HEK293 (cell line): Measurements from ENCODE around the gene HBEGF.

Experiments used
- CTCF ChIA-PET: fragments of 350-600 bp; formaldehyde crosslinking; extraction: SDS; loops from one replicate; lab custom pipeline; 2021; ENCODE audit warnings: antibody characterized with exemption; lab: Yijun Ruan, JAX
- POLR2A ChIA-PET: fragments of 300-600 bp; formaldehyde crosslinking; extraction: SDS; loops from one replicate; lab custom pipeline; 2020; ENCODE audit warnings: antibody characterized with exemption, inconsistent platforms; lab: Yijun Ruan, JAX
- H3K27ac ChIP-seq: fragments of 200-500 bp; sonication (Bioruptor generic); 2 replicates; pipeline ENCODE4 v1.5.1; 2014; ENCODE audit warnings: low read depth, low read length, control low read depth, inconsistent platforms; ENCODE audit errors: extremely low read depth
- H3K36me3 ChIP-seq, 2 experiments: fragments of 200-500 bp in 1 of 2; sonication (Bioruptor generic) in 1 of 2; 1 replicate in 1 of 2; 2 replicates in 1 of 2; pipeline ENCODE4 v1.5.1; 2014 to 2017; ENCODE audit warnings: inconsistent platforms in 2 of 2, low read length in 2 of 2; ENCODE audit not compliant: control insufficient read depth in 2 of 2, insufficient read depth in 1 of 2
- H3K4me1 ChIP-seq: fragments of 200-500 bp; sonication (Bioruptor generic); 2 replicates; pipeline ENCODE4 v1.5.1; 2014; ENCODE audit warnings: mild to moderate bottlenecking, low read length, inconsistent platforms; ENCODE audit not compliant: control insufficient read depth, insufficient read depth
- H3K4me3 ChIP-seq: 2 replicates; pipeline ENCODE4 v1.5.1; 2011; ENCODE audit warnings: low read depth, mild to moderate bottlenecking, control low read depth, low read length, moderate library complexity
- H3K9me3 ChIP-seq: fragments of 200-500 bp; sonication (Bioruptor generic); 2 replicates; pipeline ENCODE4 v1.5.1; 2014; ENCODE audit warnings: low read depth, low read length, inconsistent platforms; ENCODE audit not compliant: control insufficient read depth, insufficient read depth
- BCL11A ChIP-seq: fragments of 450-650 bp; formaldehyde crosslinking; IDR thresholded peaks from 2 replicates; pipeline ENCODE4 v1.5.1; 2016; ENCODE audit warnings: low read depth, missing biosample characterization, missing genetic modification characterization
- SALL2 ChIP-seq: fragments of 450-650 bp; formaldehyde crosslinking; IDR thresholded peaks from 2 replicates; pipeline ENCODE4 v1.5.0; 2017; ENCODE audit warnings: missing biosample characterization, mild to moderate bottlenecking, missing genetic modification characterization, borderline replicate concordance
- SP3 ChIP-seq: fragments of 450-650 bp; formaldehyde crosslinking; IDR thresholded peaks from 2 replicates; pipeline ENCODE4 v1.5.1; 2016; ENCODE audit warnings: missing biosample characterization, missing genetic modification characterization
- TCF7L2 ChIP-seq: IDR thresholded peaks from 2 replicates; pipeline ENCODE4 v1.6.1; 2011; ENCODE audit warnings: low read depth, mild to moderate bottlenecking, inconsistent platforms, low read length, moderate library complexity, borderline replicate concordance
- TRIM28 ChIP-seq: IDR thresholded peaks from 2 replicates; pipeline ENCODE4 v1.6.1; 2011; ENCODE audit warnings: low read length, control low read depth, borderline replicate concordance
- YY1 ChIP-seq: fragments of 450-650 bp; formaldehyde crosslinking; IDR thresholded peaks from 2 replicates; pipeline ENCODE4 v1.5.1; 2018; ENCODE audit warnings: missing biosample characterization, missing genetic modification characterization
- ZBTB1 ChIP-seq: fragments of 450-650 bp; formaldehyde crosslinking; IDR thresholded peaks from 2 replicates; pipeline ENCODE4 v1.5.1; 2016; ENCODE audit warnings: missing biosample characterization, missing genetic modification characterization
- ZBTB44 ChIP-seq: fragments of 450-650 bp; IDR thresholded peaks from 2 replicates; pipeline ENCODE4 v1.5.1; 2018; ENCODE audit warnings: missing biosample characterization, mild to moderate bottlenecking, missing genetic modification characterization
- ZNF10 ChIP-seq: fragments of 450-650 bp; formaldehyde crosslinking; IDR thresholded peaks from 2 replicates; pipeline ENCODE4 v1.5.1; 2017; ENCODE audit warnings: missing biosample characterization, missing genetic modification characterization
- ZNF174 ChIP-seq: fragments of 450-650 bp; formaldehyde crosslinking; IDR thresholded peaks from 2 replicates; pipeline ENCODE4 v1.5.0; 2017; ENCODE audit warnings: missing biosample characterization, mild to moderate bottlenecking, missing genetic modification characterization
- ZNF223 ChIP-seq: fragments of 450-650 bp; formaldehyde crosslinking; IDR thresholded peaks from 2 replicates; pipeline ENCODE4 v1.5.1; 2016; ENCODE audit warnings: missing biosample characterization, missing genetic modification characterization
- ZNF354C ChIP-seq: fragments of 450-650 bp; formaldehyde crosslinking; IDR thresholded peaks from 2 replicates; pipeline ENCODE4 v1.5.1; 2016; ENCODE audit warnings: missing biosample characterization, missing genetic modification characterization, low read depth, borderline replicate concordance
- ZNF449 ChIP-seq: fragments of 450-650 bp; formaldehyde crosslinking; IDR thresholded peaks from 2 replicates; pipeline ENCODE4 v1.5.1; 2017; ENCODE audit warnings: missing biosample characterization, mild to moderate bottlenecking, missing genetic modification characterization, moderate library complexity
- ZNF521 ChIP-seq: fragments of 450-650 bp; formaldehyde crosslinking; IDR thresholded peaks from 2 replicates; pipeline ENCODE4 v1.5.1; 2017; ENCODE audit warnings: missing biosample characterization, mild to moderate bottlenecking, missing genetic modification characterization
- ZNF544 ChIP-seq: fragments of 450-650 bp; formaldehyde crosslinking; IDR thresholded peaks from 2 replicates; pipeline ENCODE4 v1.5.0; 2017; ENCODE audit warnings: missing biosample characterization, missing genetic modification characterization
- ZNF610 ChIP-seq: fragments of 450-650 bp; formaldehyde crosslinking; IDR thresholded peaks from 2 replicates; pipeline ENCODE4 v1.5.1; 2016; ENCODE audit warnings: missing biosample characterization, missing genetic modification characterization, borderline replicate concordance
- ZNF623 ChIP-seq: fragments of 450-650 bp; formaldehyde crosslinking; IDR thresholded peaks from 2 replicates; pipeline ENCODE4 v1.5.1; 2016; ENCODE audit warnings: missing biosample characterization, missing genetic modification characterization
- ZNF660 ChIP-seq: fragments of 450-650 bp; IDR thresholded peaks from 2 replicates; pipeline ENCODE4 v1.5.1; 2018; ENCODE audit warnings: missing biosample characterization, mild to moderate bottlenecking, missing genetic modification characterization
- ZNF701 ChIP-seq: fragments of 450-650 bp; formaldehyde crosslinking; IDR thresholded peaks from 2 replicates; pipeline ENCODE4 v1.5.1; 2016; ENCODE audit warnings: missing biosample characterization, missing genetic modification characterization
- TF ChIP-seq, protein P1 (sequence below): fragments of 450-650 bp; formaldehyde crosslinking; IDR thresholded peaks from 2 replicates; pipeline ENCODE4 v1.5.1; 2016; ENCODE audit warnings: missing biosample characterization, missing genetic modification characterization
- TF ChIP-seq, protein P2 (sequence below): fragments of 450-650 bp; formaldehyde crosslinking; IDR thresholded peaks from 2 replicates; pipeline ENCODE4 v1.5.1; 2016; ENCODE audit warnings: missing biosample characterization, missing genetic modification characterization
- TF ChIP-seq, protein P3 (sequence below): fragments of 450-650 bp; formaldehyde crosslinking; IDR thresholded peaks from 2 replicates; pipeline ENCODE4 v1.5.1; 2016; ENCODE audit warnings: missing biosample characterization, missing genetic modification characterization

Gene HBEGF

GRCh38 chr5:140393738-140394137 lies 47.3 kb upstream of the HBEGF start:
- H3K4me1 ChIP-seq: peaks cover 2% of the 10 kb centered on the region; the same call in 1 of the 2 replicates
- CTCF ChIA-PET: no interaction called here
- no peak overlapping the region for H3K27ac ChIP-seq
- TF ChIP-seq ZNF10 (tag by site-specific recombination): no peak
- TF ChIP-seq, protein P1, sequence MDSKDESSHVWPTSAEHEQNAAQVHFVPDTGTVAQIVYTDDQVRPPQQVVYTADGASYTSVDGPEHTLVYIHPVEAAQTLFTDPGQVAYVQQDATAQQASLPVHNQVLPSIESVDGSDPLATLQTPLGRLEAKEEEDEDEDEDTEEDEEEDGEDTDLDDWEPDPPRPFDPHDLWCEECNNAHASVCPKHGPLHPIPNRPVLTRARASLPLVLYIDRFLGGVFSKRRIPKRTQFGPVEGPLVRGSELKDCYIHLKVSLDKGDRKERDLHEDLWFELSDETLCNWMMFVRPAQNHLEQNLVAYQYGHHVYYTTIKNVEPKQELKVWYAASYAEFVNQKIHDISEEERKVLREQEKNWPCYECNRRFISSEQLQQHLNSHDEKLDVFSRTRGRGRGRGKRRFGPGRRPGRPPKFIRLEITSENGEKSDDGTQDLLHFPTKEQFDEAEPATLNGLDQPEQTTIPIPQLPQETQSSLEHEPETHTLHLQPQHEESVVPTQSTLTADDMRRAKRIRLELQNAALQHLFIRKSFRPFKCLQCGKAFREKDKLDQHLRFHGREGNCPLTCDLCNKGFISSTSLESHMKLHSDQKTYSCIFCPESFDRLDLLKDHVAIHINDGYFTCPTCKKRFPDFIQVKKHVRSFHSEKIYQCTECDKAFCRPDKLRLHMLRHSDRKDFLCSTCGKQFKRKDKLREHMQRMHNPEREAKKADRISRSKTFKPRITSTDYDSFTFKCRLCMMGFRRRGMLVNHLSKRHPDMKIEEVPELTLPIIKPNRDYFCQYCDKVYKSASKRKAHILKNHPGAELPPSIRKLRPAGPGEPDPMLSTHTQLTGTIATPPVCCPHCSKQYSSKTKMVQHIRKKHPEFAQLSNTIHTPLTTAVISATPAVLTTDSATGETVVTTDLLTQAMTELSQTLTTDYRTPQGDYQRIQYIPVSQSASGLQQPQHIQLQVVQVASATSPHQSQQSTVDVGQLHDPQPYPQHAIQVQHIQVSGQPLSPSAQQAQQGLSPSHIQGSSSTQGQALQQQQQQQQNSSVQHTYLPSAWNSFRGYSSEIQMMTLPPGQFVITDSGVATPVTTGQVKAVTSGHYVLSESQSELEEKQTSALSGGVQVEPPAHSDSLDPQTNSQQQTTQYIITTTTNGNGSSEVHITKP (tag by site-specific recombination): no peak
- H3K36me3 ChIP-seq: no peaks in the 10 kb centered on the region; a peak in 1 of 3 replicates
- no peaks in the 10 kb centered on the region for H3K9me3 ChIP-seq
- no peak overlapping the region for H3K4me3 ChIP-seq
- POLR2A ChIA-PET: no interaction called here

DNA sequence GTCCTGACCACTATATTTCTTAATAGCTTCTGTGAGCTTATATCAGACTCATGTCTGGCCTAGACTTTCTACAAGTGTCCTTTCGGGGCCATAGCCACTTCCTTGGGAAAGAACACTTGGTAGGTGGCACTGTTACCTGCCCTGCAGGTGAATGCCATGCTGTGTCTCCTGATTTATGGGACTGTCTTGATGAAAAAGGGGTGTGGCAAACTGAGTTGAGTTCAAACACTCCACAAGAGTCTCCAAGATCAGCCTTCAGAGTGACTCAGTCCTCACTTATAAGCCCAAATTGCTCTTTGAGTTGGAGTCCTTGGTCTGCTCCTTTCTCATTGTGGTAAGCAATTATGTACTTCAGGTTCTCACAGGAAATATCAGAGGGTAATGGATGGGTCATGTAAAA lies 45.3 kb upstream of the HBEGF start:
- Histone ChIP-seq H3K4me3 (no peak overlapping the region), H3K27ac (no peak overlapping the region), H3K36me3 (no peaks in the 10 kb centered on the region; a peak in 1 of 3 replicates)
- ChIA-PET POLR2A (no interaction called here), CTCF (interaction anchor here (2.2 kb wide), 1 partner anchor 19 kb away, joined by 9 read pairs; no protein-coding TSS in a partner anchor)
- TF ChIP-seq ZNF701 (no peak), ZNF623 (tag by site-specific recombination) (no peak), ZNF354C (tag by site-specific recombination) (no peak), ZNF660 (tag by site-specific recombination) (no peak), ZBTB44 (tag by site-specific recombination) (no peak), BCL11A (tag by site-specific recombination) (no peak), ZNF174 (tag by site-specific recombination) (no peak), SALL2 (tag by site-specific recombination) (no peak), ZBTB1 (tag by site-specific recombination) (no peak), ZNF610 (tag by site-specific recombination) (no peak), TRIM28 (no peak), ZNF521 (tag by site-specific recombination) (no peak), ZNF544 (tag by site-specific recombination) (no peak), TCF7L2 (no peak), SP3 (tag by site-specific recombination) (no peak), ZNF223 (tag by site-specific recombination) (no peak), YY1 (tag by site-specific recombination) (no peak), ZNF449 (no peak)
- TF ChIP-seq, protein P2, sequence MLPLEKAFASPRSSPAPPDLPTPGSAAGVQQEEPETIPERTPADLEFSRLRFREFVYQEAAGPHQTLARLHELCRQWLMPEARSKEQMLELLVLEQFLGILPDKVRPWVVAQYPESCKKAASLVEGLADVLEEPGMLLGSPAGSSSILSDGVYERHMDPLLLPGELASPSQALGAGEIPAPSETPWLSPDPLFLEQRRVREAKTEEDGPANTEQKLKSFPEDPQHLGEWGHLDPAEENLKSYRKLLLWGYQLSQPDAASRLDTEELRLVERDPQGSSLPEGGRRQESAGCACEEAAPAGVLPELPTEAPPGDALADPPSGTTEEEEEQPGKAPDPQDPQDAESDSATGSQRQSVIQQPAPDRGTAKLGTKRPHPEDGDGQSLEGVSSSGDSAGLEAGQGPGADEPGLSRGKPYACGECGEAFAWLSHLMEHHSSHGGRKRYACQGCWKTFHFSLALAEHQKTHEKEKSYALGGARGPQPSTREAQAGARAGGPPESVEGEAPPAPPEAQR: no peak
- TF ChIP-seq, protein P3, sequence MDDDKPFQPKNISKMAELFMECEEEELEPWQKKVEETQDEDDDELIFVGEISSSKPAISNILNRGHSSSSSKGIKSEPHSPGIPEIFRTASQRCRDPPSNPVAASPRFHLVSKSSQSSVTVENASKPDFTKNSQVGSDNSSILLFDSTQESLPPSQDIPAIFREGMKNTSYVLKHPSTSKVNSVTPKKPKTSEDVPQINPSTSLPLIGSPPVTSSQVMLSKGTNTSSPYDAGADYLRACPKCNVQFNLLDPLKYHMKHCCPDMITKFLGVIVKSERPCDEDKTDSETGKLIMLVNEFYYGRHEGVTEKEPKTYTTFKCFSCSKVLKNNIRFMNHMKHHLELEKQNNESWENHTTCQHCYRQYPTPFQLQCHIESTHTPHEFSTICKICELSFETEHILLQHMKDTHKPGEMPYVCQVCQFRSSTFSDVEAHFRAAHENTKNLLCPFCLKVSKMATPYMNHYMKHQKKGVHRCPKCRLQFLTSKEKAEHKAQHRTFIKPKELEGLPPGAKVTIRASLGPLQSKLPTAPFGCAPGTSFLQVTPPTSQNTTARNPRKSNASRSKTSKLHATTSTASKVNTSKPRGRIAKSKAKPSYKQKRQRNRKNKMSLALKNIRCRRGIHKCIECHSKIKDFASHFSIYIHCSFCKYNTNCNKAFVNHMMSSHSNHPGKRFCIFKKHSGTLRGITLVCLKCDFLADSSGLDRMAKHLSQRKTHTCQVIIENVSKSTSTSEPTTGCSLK (tag by site-specific recombination): no peak
- TF ChIP-seq, all 188 proteins: peak for 0
- no peaks in the 10 kb centered on the region for H3K9me3 ChIP-seq
- H3K4me1 ChIP-seq: no peaks in the 10 kb centered on the region
